ENCODE results near the gene C1QTNF8. TPM values are rescaled to one million over a fixed set of nuclear protein-coding genes. Genes with fewer than 3 reads are reported as not detected.

The C1QTNF8 gene
- total and polyA plus RNA-seq, 2 of the 13 experiments (the other 11 are each of a cell fraction or from before 2014, with no cell fraction given), result 0.09 TPM; not detected in 1

DNA sequence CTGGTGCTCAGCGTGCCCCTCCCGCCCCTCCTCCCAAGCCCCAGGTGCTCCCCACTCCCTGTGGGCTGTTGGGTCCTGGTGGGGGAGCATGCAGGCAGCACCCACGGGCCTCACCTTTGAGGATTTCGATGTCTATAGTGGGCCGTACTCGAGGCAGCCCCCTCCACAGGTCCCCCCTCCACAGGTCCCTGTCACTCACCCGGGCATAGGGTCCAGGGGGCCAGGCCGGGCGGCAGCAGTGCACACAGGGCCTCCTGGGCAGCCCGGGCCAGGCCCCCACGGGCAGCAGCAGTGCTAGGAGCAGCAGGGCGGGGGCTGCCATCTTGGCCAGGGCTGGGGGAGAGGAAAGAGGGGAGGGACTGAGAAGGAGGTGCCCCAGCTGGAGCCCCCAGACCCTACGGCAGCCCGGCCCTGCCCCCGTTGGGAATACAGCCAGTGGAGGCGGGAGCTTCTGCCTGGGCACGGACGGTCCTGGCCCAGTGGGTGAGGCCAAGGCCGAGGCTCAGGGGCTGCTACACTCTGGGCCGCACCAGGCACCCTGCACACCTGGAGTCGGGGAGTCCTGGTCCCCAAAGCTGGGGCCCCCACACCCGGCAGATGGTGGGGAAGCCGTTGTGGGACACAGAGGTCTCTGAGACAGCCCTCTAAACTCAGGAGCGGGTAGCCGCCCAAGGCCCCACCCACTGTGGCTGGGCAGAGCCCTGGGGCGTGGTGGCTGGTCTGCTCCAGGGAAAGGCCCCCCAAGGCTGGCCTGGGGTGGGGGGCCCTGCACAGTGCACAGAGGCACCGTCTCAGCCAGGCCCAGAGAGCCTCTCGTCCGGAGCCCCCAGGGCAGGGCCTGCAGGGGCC is 1.2 kb downstream of the C1QTNF8 start:
- no peaks in the 10 kb centered on the region for H3K79me2 ChIP-seq (ENCODE audit: insufficient read depth, low read length)
- no peaks in the 10 kb centered on the region for H4K20me1 ChIP-seq (ENCODE audit: insufficient read depth, low read length)
- no peak overlapping the region for H3K4me3 ChIP-seq (replicated peaks in 1 of 3; ENCODE audit: insufficient read depth in 1 of 3, low read depth in 2 of 3, low read length in 3 of 3)
- CTCF ChIA-PET (ENCODE audit: low intra/inter-chr PET ratio, low total read pairs), result no interaction called here
- no peaks in the 10 kb centered on the region for H3K36me3 ChIP-seq (replicated peaks in 1 of 2; ENCODE audit: control insufficient read depth in 1 of 2, insufficient read depth in 2 of 2, low read length in 2 of 2)
- H3K4me2 ChIP-seq (ENCODE audit: low read depth, low read length), result no peak overlapping the region
- FAIRE-seq (no peak), ATAC-seq (no peak), DNase-seq (ENCODE audit: low spot score) (no peak)
- intact Hi-C loops (cut with micrococcal nuclease; ENCODE audit: unreplicated experiment) (no loop called here), in situ Hi-C loops (cut with HindIII; ENCODE audit: extremely low pct_ligation_motif_present, low pct_unique_long_range_greater_than_20kb) (no loop called here)
- no peaks in the 10 kb centered on the region for H3K9me3 ChIP-seq (ENCODE audit: low read length)
- H3K4me1 ChIP-seq (ENCODE audit: insufficient read depth, low read length), result peaks cover 15% of the 10 kb centered on the region
- POLR2A ChIA-PET, result no interaction called here
- peaks cover 16 to 52% of the 10 kb centered on the region in 2 experiments for H3K27me3 ChIP-seq (ENCODE audit: control insufficient read depth in 1 of 2, insufficient read depth in 2 of 2, low read length in 2 of 2)
- WGBS (ENCODE audit: low lambda C conversion rate), result 4% methylated on average over 7 of the region's 29 CpGs
- TF ChIP-seq TRIM24 (CRISPR knock-in tag; IDR thresholded peaks at IDR 0.05) (no peak), ZNF263 (CRISPR knock-in tag; IDR thresholded peaks at IDR 0.05) (0 out of 2 replicates have a peak, but pooled peaks have one; percentile 36), ZNF562 (CRISPR knock-in tag; IDR thresholded peaks at IDR 0.05; ENCODE audit: borderline replicate concordance) (no peak), ZFYVE20 (CRISPR knock-in tag; IDR thresholded peaks at IDR 0.05; ENCODE audit: borderline replicate concordance, low read depth) (no peak)
- TF ChIP-seq, protein P1, sequence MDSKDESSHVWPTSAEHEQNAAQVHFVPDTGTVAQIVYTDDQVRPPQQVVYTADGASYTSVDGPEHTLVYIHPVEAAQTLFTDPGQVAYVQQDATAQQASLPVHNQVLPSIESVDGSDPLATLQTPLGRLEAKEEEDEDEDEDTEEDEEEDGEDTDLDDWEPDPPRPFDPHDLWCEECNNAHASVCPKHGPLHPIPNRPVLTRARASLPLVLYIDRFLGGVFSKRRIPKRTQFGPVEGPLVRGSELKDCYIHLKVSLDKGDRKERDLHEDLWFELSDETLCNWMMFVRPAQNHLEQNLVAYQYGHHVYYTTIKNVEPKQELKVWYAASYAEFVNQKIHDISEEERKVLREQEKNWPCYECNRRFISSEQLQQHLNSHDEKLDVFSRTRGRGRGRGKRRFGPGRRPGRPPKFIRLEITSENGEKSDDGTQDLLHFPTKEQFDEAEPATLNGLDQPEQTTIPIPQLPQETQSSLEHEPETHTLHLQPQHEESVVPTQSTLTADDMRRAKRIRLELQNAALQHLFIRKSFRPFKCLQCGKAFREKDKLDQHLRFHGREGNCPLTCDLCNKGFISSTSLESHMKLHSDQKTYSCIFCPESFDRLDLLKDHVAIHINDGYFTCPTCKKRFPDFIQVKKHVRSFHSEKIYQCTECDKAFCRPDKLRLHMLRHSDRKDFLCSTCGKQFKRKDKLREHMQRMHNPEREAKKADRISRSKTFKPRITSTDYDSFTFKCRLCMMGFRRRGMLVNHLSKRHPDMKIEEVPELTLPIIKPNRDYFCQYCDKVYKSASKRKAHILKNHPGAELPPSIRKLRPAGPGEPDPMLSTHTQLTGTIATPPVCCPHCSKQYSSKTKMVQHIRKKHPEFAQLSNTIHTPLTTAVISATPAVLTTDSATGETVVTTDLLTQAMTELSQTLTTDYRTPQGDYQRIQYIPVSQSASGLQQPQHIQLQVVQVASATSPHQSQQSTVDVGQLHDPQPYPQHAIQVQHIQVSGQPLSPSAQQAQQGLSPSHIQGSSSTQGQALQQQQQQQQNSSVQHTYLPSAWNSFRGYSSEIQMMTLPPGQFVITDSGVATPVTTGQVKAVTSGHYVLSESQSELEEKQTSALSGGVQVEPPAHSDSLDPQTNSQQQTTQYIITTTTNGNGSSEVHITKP (CRISPR knock-in tag; IDR thresholded peaks at IDR 0.05; ENCODE audit: low read depth), result no peak
- H2AFZ ChIP-seq (ENCODE audit: low read length), result no peak overlapping the region
- no TSS peak for BruUV-seq (replicated peaks)
- H3K27ac ChIP-seq (ENCODE audit: extremely low read length, insufficient read depth, low read length), result no peak overlapping the region
- H3K9ac ChIP-seq (ENCODE audit: insufficient read depth, low read depth, low read length), result no peak overlapping the region
